Activated T-cell treated with anti-CD3 and anti-CD28 coated beads for 24 hours (primary cell): ENCODE measurements around the gene CTXN2.

Experiments used
- DNase-seq: peaks from one replicate; pipeline ENCODE4 v3.0.0-alpha.2; 2020; ENCODE audit warnings: low read depth

The CTXN2 gene

DNA sequence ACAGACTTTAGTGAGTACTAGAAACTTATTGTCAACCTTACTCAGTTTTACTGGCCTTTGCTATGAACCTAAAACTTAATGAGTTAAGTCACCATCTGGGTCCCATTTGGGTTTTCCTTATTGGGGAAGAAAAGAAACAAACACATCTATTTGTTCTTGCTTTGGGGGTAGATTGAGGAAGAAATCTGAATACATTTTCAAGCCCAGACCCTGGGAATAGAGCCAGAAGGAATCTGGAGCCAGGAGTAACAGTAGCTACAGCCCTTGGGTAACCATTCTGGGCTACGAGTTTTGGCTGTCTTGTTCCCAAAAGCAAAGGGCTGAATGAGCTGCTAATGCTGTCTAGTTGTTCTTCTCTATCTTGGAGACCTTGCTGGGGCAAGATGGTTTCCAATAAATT is 31.2 kb downstream of the CTXN2 start:
- DNase-seq, result no peak

DNA sequence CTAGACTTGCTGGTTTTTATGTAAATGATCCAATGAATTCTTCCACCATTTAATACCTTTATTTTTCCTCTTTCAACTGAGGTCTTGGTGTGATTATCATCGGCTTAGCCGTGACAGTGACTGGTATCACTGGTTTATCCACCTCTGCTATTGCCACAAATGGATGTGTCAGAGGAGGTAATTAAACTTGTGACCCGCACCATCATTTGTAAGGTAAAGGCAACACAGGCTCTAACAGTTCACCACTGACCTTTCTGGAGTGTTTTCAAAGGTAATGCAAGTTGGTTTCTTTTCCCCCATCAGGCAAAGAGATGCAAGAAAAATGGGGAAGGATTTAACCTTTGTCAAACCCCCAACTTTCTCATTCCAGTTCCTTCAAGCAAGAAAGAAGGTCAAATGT is 34.3 kb downstream of the CTXN2 start:
- no peak for DNase-seq

DNA sequence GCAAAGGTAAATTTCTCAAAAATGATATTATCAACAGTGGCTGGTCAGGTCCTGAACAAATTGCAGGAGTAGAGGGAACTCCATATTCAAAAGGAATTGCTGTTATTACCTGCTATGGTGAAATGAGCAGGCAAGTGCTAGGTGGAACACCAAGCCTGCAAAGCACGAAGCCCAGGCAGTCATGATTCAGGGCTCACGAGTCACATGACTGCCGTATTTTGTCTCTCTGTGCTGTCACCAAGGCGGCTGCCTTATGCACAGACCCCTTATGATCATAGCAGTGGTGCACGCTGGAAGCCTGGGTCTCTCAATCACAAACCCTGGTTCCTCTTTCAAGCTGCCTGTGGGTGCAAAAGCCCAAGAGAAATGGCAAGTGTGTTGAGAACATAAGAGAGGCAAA is 39.0 kb downstream of the CTXN2 start:
- no peak for DNase-seq

DNA sequence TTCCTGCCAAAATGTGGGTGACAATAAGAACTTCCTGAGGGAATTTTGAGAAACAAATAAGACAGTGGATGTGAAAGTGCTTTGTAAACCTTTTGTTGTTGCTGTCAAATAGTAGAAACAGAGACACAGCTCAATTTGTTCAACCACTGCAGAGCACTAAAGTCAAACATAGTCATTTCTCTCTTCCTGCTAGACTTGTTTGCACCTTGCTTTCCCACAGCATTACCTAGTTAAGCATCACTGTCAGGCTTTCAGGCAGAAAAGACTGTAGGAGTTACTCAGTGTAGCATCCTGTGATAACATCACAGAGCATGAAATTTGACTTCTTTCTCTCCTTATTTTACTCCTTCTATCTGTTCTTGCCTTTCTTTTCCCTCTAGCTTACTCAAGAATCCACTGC is 41.8 kb downstream of the CTXN2 start:
- no peak for DNase-seq

GRCh38 chr15:48239334-48239733 is 47.9 kb downstream of the CTXN2 start:
- DNase-seq, result no peak

GRCh38 chr15:48242015-48242414 is 50.5 kb downstream of the CTXN2 start:
- no peak for DNase-seq

GRCh38 chr15:48242535-48242934 is 51.1 kb downstream of the CTXN2 start:
- DNase-seq, result no peak

DNA sequence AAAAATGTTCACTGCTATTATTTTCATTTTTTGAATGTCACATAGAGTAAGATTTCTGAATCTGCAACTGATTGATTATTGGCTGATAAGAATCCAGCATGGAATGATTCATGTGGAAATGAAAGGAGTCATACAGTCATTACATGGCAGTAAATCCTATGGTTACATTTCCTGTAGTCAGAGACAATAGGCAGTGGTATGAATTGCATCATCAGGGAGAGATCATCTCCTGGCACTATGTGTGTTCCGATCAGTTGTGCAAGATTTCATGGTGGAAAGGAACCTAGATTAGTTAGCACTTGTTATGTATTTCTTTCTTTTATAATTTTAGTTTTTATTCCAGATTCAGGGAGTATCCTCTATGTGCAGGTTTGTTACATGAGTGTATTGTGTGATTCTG is 53.5 kb downstream of the CTXN2 start:
- no peak for DNase-seq

DNA sequence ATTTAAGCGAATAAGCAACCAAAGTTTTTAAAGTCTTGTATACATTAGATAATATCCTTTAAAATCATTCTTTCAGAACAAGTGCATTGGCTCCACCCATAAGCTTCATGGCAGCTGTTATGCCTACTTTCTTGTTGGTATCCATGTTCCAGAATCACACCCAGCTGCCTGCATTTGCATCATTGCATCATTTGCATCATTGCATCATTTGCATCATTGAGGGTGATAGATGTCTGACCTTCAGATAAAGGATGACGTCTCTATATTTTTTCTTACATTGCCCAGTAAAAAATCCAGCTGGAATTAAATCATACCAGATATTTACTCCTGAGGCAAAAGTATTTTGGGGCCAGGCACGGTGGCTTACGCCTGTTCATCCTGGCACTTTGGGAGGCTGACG is 56.9 kb downstream of the CTXN2 start:
- no peak for DNase-seq

DNA sequence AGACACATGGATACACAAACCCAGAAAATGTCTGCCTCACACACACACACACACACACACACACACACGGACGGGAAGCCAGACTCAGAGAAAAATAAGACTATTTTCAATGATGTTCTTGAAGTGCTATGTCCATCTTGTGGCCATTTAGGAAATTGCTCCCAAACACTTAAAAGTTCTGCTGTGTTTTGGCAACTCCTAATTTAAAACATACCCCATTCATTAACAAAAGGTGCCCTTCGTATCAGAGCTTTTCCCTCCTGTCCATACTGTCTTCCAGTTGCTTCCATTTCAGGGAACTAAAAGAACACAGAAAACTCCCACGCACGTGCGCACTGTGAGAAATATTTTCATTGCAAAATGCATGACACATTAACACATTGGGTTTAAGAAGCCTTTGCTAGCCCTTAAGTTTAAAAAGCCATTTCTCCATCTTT is 59.2 kb downstream of the CTXN2 start:
- no peak for DNase-seq

DNA sequence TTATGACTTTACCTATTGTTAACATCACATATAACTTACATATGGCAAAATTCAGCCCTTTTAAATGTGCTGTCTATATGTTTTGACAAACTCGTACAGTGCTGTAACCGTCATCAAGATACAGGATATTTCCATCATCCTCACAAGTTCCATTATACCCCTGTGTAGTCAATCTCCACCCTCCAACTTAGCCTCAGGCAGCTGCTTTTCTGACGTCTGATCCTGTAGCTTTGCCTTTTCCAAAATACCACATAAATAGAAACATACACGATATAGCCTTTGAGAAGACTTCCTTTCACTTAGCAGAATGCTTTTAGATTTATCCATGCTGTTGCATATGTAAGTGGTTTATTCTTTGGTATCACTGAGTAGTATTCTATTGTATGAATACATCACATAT is 61.7 kb downstream of the CTXN2 start:
- no peak for DNase-seq
